CD4-positive, alpha-beta memory T cell (primary cell): Measurements from ENCODE around the gene OR5AR1. TPM values are rescaled to one million over a fixed set of nuclear protein-coding genes. Genes with fewer than 3 reads are reported as not detected.
"Not testable (repeated sequence)": the region's sequence is repeated elsewhere in the genome, so short reads cannot be mapped to it uniquely, and the experiment has no call there.

Experiments
- CTCF ChIA-PET: fragments of 350-600 bp; sonication (Branson Sonifier 250); formaldehyde crosslinking; loops from one replicate; lab custom pipeline; 2021; ENCODE audit warnings: inconsistent platforms; ENCODE audit not compliant: partially characterized antibody; lab: Charles Lee
- POLR2A ChIA-PET: fragments of 350-600 bp; sonication (Branson Sonifier 250); formaldehyde crosslinking; loops from one replicate; lab custom pipeline; 2021; ENCODE audit not compliant: partially characterized antibody; lab: Charles Lee
- DNase-seq, 5 donors: peaks; one replicate each; pipeline versions ENCODE4 v3.0.0 to v3.0.0-alpha.2; 2020 to 2022; ENCODE audit warnings: mixed read lengths in 1 of 5
- H3K27ac ChIP-seq: one replicate; pipeline ENCODE4 v1.7.0; 2013; ENCODE audit warnings: low read depth, low read length
- H3K27me3 ChIP-seq: 2 replicates; pipeline ENCODE4 v1.7.0; 2013; ENCODE audit warnings: mild to moderate bottlenecking, low read length, moderate library complexity; ENCODE audit not compliant: insufficient read depth
- H3K36me3 ChIP-seq: 2 replicates; pipeline ENCODE4 v1.7.0; 2013; ENCODE audit warnings: mild to moderate bottlenecking, low read length, moderate library complexity; ENCODE audit not compliant: insufficient read depth
- H3K4me1 ChIP-seq: 2 replicates; pipeline ENCODE4 v1.7.0; 2013; ENCODE audit warnings: mild to moderate bottlenecking, low read length, moderate library complexity; ENCODE audit not compliant: insufficient read depth
- H3K4me3 ChIP-seq, 2 donors: one replicate each; pipeline ENCODE4 v1.7.0; 2013; ENCODE audit warnings: low read length in 2 of 2, mild to moderate bottlenecking in 1 of 2
- H3K9me3 ChIP-seq, 2 donors: one replicate each; pipeline ENCODE4 v1.7.0; 2013; ENCODE audit warnings: low read length in 2 of 2, control low read depth in 1 of 2; ENCODE audit not compliant: control insufficient read depth in 1 of 2
- H3K27ac Mint-ChIP-seq, 7 donors: one replicate each; pipeline ENCODE4 v1.8.0; 2020 to 2021; ENCODE audit warnings: mixed read lengths in 7 of 7, mild to moderate bottlenecking in 6 of 7, inconsistent platforms in 3 of 7, moderate library complexity in 3 of 7
- H3K27me3 Mint-ChIP-seq, 2 donors: one replicate each; pipeline ENCODE4 v1.8.0; 2020 to 2021; ENCODE audit warnings: mixed read lengths in 2 of 2
- H3K36me3 Mint-ChIP-seq, 2 donors: one replicate each; pipeline ENCODE4 v1.8.0; 2020 to 2021; ENCODE audit warnings: mixed read lengths in 2 of 2, inconsistent platforms in 1 of 2, mild to moderate bottlenecking in 1 of 2
- H3K4me1 Mint-ChIP-seq, 4 donors: one replicate each; pipeline ENCODE4 v1.8.0; 2020 to 2021; ENCODE audit warnings: mixed read lengths in 4 of 4, mild to moderate bottlenecking in 1 of 4
- H3K4me3 Mint-ChIP-seq, 8 donors: one replicate each; pipeline ENCODE4 v1.8.0; 2020 to 2021; ENCODE audit warnings: mixed read lengths in 8 of 8, mild to moderate bottlenecking in 7 of 8, moderate library complexity in 6 of 8, inconsistent platforms in 3 of 8
- H3K9me3 Mint-ChIP-seq, 8 donors: one replicate each; pipeline ENCODE4 v1.8.0; 2020 to 2021; ENCODE audit warnings: mixed read lengths in 8 of 8, mild to moderate bottlenecking in 5 of 8, inconsistent platforms in 3 of 8, moderate library complexity in 1 of 8
- intact Hi-C: fragments of 100-400 bp; cut with micrococcal nuclease; formaldehyde crosslinking; loops from one replicate; pipeline ENCODE4 v1.15.1; 2023
- polyA plus RNA-seq, 2 donors: library from polyadenylated mRNA; unstranded; fragments of 300-500 nt; fragmentation: Illumina TruSeq; gene quantifications; one replicate each; pipeline ENCODE4 v1.2.3, GENCODE V29; 2021
- total RNA-seq, 2 experiments: library from RNA; stranded (reverse); gene quantifications; one replicate each; pipeline ENCODE4 v1.2.3, GENCODE V29; 2021

Gene OR5AR1
- total and polyA plus RNA-seq, 4 experiments from 2014 or later = not detected

GRCh38 chr11:56659755-56660154, 3.7 kb upstream of the OR5AR1 start:
- H3K27ac ChIP-seq = no peak overlapping the region
- H3K4me3 ChIP-seq = no peak overlapping the region
- H3K27me3 Mint-ChIP-seq = no peaks in the 10 kb centered on the region
- no peak overlapping the region for H3K4me3 Mint-ChIP-seq
- CTCF ChIA-PET = no interaction called here
- no peak overlapping the region for H3K27ac Mint-ChIP-seq
- intact Hi-C loops = no loop called here
- no peaks in the 10 kb centered on the region for H3K36me3 ChIP-seq
- POLR2A ChIA-PET = no interaction called here
- H3K27me3 ChIP-seq = no peaks in the 10 kb centered on the region
- no peak for DNase-seq
- H3K4me1 Mint-ChIP-seq = no peaks in the 10 kb centered on the region
- H3K9me3 Mint-ChIP-seq = peaks cover 0 to 16% (median 8%) of the 10 kb centered on the region in 8 donors
- no peaks in the 10 kb centered on the region for H3K4me1 ChIP-seq
- no peaks in the 10 kb centered on the region for H3K36me3 Mint-ChIP-seq
- H3K9me3 ChIP-seq = peaks cover 0 to 3% of the 10 kb centered on the region in 2 donors

GRCh38 chr11:56670984-56671383, 7.5 kb downstream of the OR5AR1 start:
- intact Hi-C loops = no loop called here
- Histone ChIP-seq H3K27ac (no peak overlapping the region), H3K4me3 (no peak overlapping the region), H3K4me1 (no peaks in the 10 kb centered on the region), H3K9me3 (peaks cover 0 to 5% of the 10 kb centered on the region in 2 donors), H3K36me3 (no peaks in the 10 kb centered on the region), H3K27me3 (no peaks in the 10 kb centered on the region)
- peaks cover 0 to 15% (median 4%) of the 10 kb centered on the region in 8 donors for H3K9me3 Mint-ChIP-seq
- no peaks in the 10 kb centered on the region for H3K27me3 Mint-ChIP-seq
- ChIA-PET POLR2A (no interaction called here), CTCF (no interaction called here)
- no peaks in the 10 kb centered on the region for H3K36me3 Mint-ChIP-seq
- no peaks in the 10 kb centered on the region for H3K4me1 Mint-ChIP-seq
- no peak overlapping the region for H3K4me3 Mint-ChIP-seq
- no peak for DNase-seq
- H3K27ac Mint-ChIP-seq = no peak overlapping the region

GRCh38 chr11:56688554-56689100, 25.1 kb downstream of the OR5AR1 start:
- Histone ChIP-seq H3K27me3 (no peaks in the 10 kb centered on the region), H3K9me3 (no peaks in the 10 kb centered on the region), H3K36me3 (no peaks in the 10 kb centered on the region), H3K27ac (no peak overlapping the region), H3K4me3 (no peak overlapping the region), H3K4me1 (no peaks in the 10 kb centered on the region)
- ChIA-PET CTCF (no interaction called here), POLR2A (no interaction called here)
- peaks cover 0 to 14% (median 4%) of the 10 kb centered on the region in 8 donors for H3K9me3 Mint-ChIP-seq
- intact Hi-C loops = no loop called here
- no peak overlapping the region for H3K4me3 Mint-ChIP-seq
- H3K4me1 Mint-ChIP-seq = no peaks in the 10 kb centered on the region
- H3K27me3 Mint-ChIP-seq = no peaks in the 10 kb centered on the region
- DNase-seq = no peak
- H3K27ac Mint-ChIP-seq = no peak overlapping the region
- no peaks in the 10 kb centered on the region for H3K36me3 Mint-ChIP-seq

- H3K36me3 Mint-ChIP-seq, H3K4me3 ChIP-seq, H3K27ac Mint-ChIP-seq, H3K4me1 Mint-ChIP-seq, H3K4me1 ChIP-seq, H3K9me3 ChIP-seq, DNase-seq, intact Hi-C loops, H3K27me3 ChIP-seq, POLR2A ChIA-PET, H3K27ac ChIP-seq, H3K36me3 ChIP-seq, CTCF ChIA-PET, H3K27me3 Mint-ChIP-seq, H3K4me3 Mint-ChIP-seq: not testable (repeated sequence)
- H3K9me3 Mint-ChIP-seq = peaks cover 0 to 14% (median 3%) of the 10 kb centered on the region in 8 donors
Observed at GRCh38 chr11:56691179-56691578, 27.7 kb downstream of the OR5AR1 start.

- Histone ChIP-seq H3K4me1 (no peaks in the 10 kb centered on the region), H3K4me3 (no peak overlapping the region), H3K36me3 (no peaks in the 10 kb centered on the region), H3K27ac (no peak overlapping the region), H3K27me3 (no peaks in the 10 kb centered on the region), H3K9me3 (no peaks in the 10 kb centered on the region)
- Mint-ChIP-seq H3K27ac (no peak overlapping the region), H3K36me3 (no peaks in the 10 kb centered on the region), H3K4me3 (no peak overlapping the region), H3K27me3 (no peaks in the 10 kb centered on the region), H3K9me3 (peaks cover 0 to 10% (median 6%) of the 10 kb centered on the region in 8 donors), H3K4me1 (no peaks in the 10 kb centered on the region)
- CTCF ChIA-PET = no interaction called here
- intact Hi-C loops = no loop called here
- no peak for DNase-seq
- POLR2A ChIA-PET = no interaction called here
Observed at GRCh38 chr11:56693428-56693827, 29.9 kb downstream of the OR5AR1 start.

GRCh38 chr11:56698795-56699194, 35.3 kb downstream of the OR5AR1 start, which contains the start of gene OR9G1:
Gene OR9G1, plus strand, starts transcription at chr11:56699095. Its CDS starts 1,293 bp downstream, at chr11:56700388.
- peaks cover 2 to 13% (median 6%) of the 10 kb centered on the region in 8 donors for H3K9me3 Mint-ChIP-seq
- intact Hi-C loops = no loop called here
- Histone ChIP-seq H3K9me3 (no peaks in the 10 kb centered on the region), H3K27me3 (no peaks in the 10 kb centered on the region), H3K27ac (no peak within 1 kb of the TSS), H3K4me3 (no peak within 1 kb of the TSS), H3K4me1 (no peaks in the 10 kb centered on the region), H3K36me3 (no peaks in the 10 kb centered on the region)
- POLR2A ChIA-PET = no interaction called here
- H3K27ac Mint-ChIP-seq = no peak within 1 kb of the TSS
- CTCF ChIA-PET = no interaction called here
- H3K4me1 Mint-ChIP-seq = no peaks in the 10 kb centered on the region
- no peak for DNase-seq
- H3K27me3 Mint-ChIP-seq = no peaks in the 10 kb centered on the region
- no peaks in the 10 kb centered on the region for H3K36me3 Mint-ChIP-seq
- H3K4me3 Mint-ChIP-seq = no peak within 1 kb of the TSS

GRCh38 chr11:56700242-56700913, 36.9 kb downstream of the OR5AR1 start:
- Histone ChIP-seq H3K9me3 (no peaks in the 10 kb centered on the region), H3K27me3 (no peaks in the 10 kb centered on the region), H3K4me1 (no peaks in the 10 kb centered on the region), H3K27ac (no peak overlapping the region), H3K36me3 (no peaks in the 10 kb centered on the region), H3K4me3 (no peak overlapping the region)
- H3K36me3 Mint-ChIP-seq = no peaks in the 10 kb centered on the region
- CTCF ChIA-PET = no interaction called here
- H3K9me3 Mint-ChIP-seq = peaks cover 0 to 10% (median 7%) of the 10 kb centered on the region in 8 donors
- no peak overlapping the region for H3K4me3 Mint-ChIP-seq
- POLR2A ChIA-PET = no interaction called here
- H3K4me1 Mint-ChIP-seq = no peaks in the 10 kb centered on the region
- no peaks in the 10 kb centered on the region for H3K27me3 Mint-ChIP-seq
- no peak overlapping the region for H3K27ac Mint-ChIP-seq
- no peak for DNase-seq
- intact Hi-C loops = no loop called here
